Testis (tissue), 2 donors: ENCODE measurements around the gene CNDP1.

ENCODE experiments used
- CTCF ChIP-seq, 3 experiments: fragments of 450-650 bp in 2 of 3; fragments of 200-600 bp in 1 of 3; sonication (generic) in 1 of 3; IDR thresholded peaks; one replicate each; pipeline ENCODE4 v1.5.1; 2016 to 2019; ENCODE audit warnings: antibody characterized with exemption in 3 of 3, mild to moderate bottlenecking in 2 of 3, moderate library complexity in 1 of 3
- POLR2A ChIP-seq: fragments of 450-650 bp; IDR thresholded peaks from one replicate; pipeline ENCODE4 v1.6.1; 2017; ENCODE audit warnings: antibody characterized with exemption, mild to moderate bottlenecking, moderate library complexity

GRCh38 chr18:74624466-74624865, 90.2 kb downstream of the CNDP1 start:
- no peak for TF ChIP-seq POLR2A
- TF ChIP-seq CTCF (IDR thresholded peaks at IDR 0.05): no peak
